Choroid plexus epithelial cell (primary cell): ENCODE data around the gene LSM7.
A peak's percentile ranks its signal among the peaks of the same experiment; 100 is the strongest.
"Not testable (repeated sequence)": the region's sequence is repeated elsewhere in the genome, so short reads cannot be mapped to it uniquely, and the experiment has no call there.

Source experiments
- DNase-seq: peaks from one replicate; pipeline ENCODE4 v3.0.0-alpha.2; 2010; ENCODE audit warnings: low read depth
- H3K4me3 ChIP-seq: 2 replicates; pipeline ENCODE4 v1.5.1; 2011; ENCODE audit warnings: low read depth, mild to moderate bottlenecking, control low read depth, low read length, moderate library complexity
- TF ChIP-seq, protein P1 (sequence below): conservative IDR thresholded peaks from 2 replicates; pipeline ENCODE4 v1.5.1; 2011; ENCODE audit warnings: low read depth, mild to moderate bottlenecking, control low read depth, inconsistent platforms, low read length, moderate library complexity

Gene LSM7

DNA sequence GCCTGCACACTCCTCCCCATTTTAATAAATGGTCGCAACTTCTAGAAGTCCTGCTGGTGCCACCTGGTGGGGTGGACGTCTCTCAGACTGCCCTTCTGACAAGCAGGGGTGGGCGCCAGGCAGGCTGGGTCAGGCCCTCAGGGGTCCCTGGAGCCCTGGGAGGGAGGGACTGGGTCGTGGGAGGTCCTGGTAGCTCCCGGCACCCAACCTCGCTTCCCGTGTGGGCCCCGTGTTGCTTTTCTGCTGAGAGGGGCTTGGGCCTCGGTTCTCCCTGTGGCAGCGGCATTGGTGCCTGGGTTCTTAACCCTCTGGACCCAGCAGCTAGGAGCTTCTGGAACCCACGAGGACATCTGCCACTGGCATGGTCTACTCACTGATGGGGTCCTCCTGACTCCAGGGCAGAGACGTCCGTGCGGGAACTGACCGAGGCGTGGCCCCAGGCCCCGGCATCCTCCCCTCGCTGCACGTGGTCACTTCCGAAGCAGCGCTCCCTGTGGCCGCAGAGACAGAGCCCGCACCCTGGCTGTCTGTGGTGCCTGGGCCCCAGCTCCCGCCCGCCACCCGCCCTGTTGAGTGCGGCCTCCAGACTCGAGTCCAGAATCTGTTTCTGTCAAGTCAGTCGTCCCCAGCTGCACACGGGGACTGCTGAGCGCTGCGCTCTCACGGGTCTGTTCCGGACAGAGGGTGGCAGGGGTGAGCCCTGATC lies 25.7 kb upstream of the LSM7 start:
- no peak overlapping the region for H3K4me3 ChIP-seq
- DNase-seq = no peak
- TF ChIP-seq, protein P1, sequence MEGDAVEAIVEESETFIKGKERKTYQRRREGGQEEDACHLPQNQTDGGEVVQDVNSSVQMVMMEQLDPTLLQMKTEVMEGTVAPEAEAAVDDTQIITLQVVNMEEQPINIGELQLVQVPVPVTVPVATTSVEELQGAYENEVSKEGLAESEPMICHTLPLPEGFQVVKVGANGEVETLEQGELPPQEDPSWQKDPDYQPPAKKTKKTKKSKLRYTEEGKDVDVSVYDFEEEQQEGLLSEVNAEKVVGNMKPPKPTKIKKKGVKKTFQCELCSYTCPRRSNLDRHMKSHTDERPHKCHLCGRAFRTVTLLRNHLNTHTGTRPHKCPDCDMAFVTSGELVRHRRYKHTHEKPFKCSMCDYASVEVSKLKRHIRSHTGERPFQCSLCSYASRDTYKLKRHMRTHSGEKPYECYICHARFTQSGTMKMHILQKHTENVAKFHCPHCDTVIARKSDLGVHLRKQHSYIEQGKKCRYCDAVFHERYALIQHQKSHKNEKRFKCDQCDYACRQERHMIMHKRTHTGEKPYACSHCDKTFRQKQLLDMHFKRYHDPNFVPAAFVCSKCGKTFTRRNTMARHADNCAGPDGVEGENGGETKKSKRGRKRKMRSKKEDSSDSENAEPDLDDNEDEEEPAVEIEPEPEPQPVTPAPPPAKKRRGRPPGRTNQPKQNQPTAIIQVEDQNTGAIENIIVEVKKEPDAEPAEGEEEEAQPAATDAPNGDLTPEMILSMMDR = no peak

DNA sequence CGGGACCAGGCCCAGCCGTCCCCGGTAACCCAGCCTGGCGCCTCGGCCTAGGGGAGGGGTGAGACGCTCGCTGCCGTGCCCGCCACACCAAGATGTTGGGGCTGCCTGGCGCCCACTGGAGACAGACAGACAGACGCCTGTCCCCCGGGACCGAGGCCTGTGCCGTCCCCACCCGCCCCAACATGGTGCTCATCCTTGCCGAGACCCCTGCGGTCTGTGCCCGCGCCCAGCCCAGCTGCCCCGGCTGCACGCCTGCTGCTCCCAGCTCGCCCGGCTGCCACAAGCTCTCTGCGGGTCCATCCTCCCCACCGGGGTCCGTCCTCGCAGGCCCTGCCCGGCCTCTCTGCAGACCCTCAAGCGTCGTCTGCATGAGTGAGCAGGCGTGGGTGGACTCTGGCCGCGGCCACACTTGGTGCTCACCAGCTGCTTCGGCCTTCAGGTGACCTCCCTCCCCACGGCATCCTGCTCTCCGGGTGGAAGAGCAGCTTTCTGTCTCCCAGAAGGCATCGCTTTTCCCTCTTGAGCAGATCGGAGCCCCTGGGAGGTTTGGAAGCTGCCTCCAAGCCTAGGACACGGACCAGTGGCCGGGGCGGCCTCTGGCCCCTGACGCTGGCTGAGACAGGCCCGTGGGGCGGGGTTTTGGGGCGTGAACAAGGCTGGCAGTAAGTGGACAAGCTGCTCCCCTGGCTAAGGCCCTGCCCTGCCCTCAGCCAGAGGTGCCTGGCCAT lies 24.9 kb upstream of the LSM7 start:
- no peak for DNase-seq
- H3K4me3 ChIP-seq = no peak overlapping the region
- TF ChIP-seq, protein P1 = no peak

DNA sequence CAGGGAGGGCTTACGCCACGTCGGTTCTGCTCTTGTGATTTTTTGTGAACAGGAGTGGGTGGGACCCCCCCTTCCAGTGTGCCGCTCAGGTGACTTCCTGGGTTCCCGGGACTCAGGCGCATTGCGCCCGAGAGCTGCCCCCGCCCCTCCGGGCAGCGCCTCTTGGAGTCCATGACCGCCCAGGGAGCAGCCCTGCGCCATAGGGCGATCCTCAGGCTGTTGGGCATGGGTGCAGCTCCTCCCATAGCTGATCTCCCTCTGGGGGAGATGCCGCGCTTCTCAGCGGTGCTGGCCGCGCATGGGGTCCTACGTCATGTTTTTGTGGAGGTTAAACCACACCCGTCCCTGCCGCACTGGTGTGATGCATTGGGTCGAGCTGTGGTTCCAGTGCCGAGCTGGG lies 23.7 kb upstream of the LSM7 start:
- TF ChIP-seq, protein P1 = no peak
- no peak overlapping the region for H3K4me3 ChIP-seq
- DNase-seq = no peak

DNA sequence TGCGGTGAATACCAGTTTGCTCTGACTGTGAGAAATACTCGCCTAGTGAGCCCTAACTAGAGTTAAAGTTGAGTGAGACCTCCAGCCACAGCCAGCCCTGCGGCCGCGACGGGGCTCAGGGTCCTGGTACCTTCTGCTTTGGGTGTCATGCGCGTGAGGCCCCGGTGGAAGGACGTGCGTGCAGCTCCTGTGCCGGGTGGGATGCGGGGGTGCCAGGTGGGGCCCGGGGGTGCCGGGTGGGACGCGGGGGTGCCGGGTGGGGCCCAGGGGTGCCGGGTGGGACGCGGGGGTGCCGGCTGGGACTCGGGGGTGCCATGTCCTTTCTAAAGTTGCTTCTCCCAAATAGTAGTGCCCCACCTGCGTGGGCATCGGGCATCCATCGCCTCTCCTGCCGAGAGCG lies 23.2 kb upstream of the LSM7 start:
- TF ChIP-seq, protein P1 = no peak

DNA sequence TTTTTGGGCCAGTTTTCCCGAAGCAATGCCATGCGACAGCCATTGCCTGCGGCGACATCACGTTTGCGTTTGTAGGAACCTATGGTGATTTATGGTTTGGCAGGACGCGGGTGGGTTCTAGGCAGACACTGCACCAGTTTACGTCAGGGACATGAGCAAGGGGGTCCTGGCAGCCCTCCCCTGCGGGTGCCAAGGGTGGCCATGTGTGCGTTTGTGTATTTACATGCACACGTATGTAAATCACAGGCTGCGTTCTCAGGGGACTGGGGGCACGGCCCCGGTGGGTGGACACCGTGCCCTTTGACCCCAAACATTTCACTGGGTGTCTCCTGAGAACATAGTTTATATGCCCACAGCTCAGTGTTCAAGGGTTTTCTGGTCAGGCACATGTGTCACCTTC lies 22.3 kb upstream of the LSM7 start:
- TF ChIP-seq, protein P1 = no peak
- no peak for DNase-seq
- H3K4me3 ChIP-seq = no peak overlapping the region

More for the DNA sequence above, 23.2 kb upstream of the LSM7 start:
- no peak overlapping the region for H3K4me3 ChIP-seq
- no peak for DNase-seq

DNA sequence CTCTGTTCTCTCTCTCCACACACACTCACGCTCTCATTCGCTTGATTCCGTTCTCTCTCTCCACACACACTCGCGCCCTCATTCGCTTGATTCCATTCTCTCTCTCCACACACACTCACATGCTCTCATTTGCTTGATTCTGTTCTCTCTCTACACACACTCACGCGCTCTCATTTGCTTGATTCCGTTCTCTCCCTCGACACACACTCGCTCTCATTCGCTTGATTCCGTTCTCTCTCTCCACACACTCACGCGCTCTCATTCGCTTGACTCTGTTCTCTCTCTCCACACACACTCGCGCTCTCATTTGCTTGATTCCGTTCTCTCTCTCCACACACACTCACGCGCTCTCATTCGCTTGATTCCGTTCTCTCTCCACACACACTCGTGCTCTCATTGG lies 21.4 kb upstream of the LSM7 start:
- DNase-seq, H3K4me3 ChIP-seq: not testable (repeated sequence)

DNA sequence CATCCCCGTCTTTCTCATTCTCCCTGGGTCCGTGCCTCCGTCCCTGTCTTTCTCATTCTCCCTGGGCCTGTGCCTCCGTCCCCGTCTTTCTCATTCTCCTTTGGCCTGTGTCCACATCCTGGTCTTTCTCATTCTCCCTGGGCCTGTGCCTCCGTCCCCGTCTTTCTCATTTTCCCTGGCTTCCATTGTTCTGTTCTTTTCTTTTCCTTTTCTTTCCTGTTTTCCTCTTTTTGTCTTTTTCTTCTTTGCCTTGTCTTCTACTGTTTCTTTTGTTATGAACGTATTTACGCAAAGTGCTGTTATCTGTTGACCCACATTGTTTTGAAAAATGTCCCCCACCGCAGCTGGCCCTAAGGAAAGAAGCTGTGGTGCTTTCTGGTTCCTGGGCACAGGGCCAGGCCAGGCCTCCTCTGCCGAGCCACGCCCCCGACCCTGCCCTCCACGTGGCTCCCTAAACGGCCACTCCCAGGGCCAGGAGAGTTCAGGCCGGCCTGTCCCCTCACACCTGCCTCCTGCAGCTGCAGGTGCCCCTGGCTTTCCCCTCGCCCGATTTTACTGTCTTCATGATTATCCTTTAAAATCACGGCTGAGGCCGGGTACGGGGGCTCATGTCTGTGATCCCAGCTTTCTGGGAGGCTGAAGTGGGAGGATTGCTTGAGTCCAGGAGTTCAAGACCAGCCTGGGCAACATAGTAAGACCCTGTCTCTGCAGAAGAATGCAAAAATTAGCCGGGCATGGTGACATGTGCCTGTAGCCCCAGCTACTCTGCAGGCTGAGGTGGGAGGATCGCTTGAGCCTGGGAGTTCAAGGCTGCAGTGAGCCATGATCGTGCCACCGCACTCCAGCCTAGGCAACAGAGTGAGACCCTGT lies 17.6 kb upstream of the LSM7 start:
- TF ChIP-seq, protein P1 = no peak
- no peak overlapping the region for H3K4me3 ChIP-seq
- DNase-seq = peak; percentile 41
